Choroid plexus epithelial cell (primary cell): ENCODE measurements around the gene TPSAB1.
"Not testable (repeated sequence)": the region's sequence is repeated elsewhere in the genome, so short reads cannot be mapped to it uniquely, and the experiment has no call there.

Source experiments
- DNase-seq: peaks from one replicate; pipeline ENCODE4 v3.0.0-alpha.2; 2010; ENCODE audit warnings: low read depth
- H3K4me3 ChIP-seq: 2 replicates; pipeline ENCODE4 v1.5.1; 2011; ENCODE audit warnings: low read depth, mild to moderate bottlenecking, control low read depth, low read length, moderate library complexity
- CTCF ChIP-seq: conservative IDR thresholded peaks from 2 replicates; pipeline ENCODE4 v1.5.1; 2011; ENCODE audit warnings: low read depth, mild to moderate bottlenecking, control low read depth, inconsistent platforms, low read length, moderate library complexity

The TPSAB1 gene

GRCh38 chr16:1229476-1229875, 11.0 kb upstream of the TPSAB1 start:
- not testable (repeated sequence) for DNase-seq, H3K4me3 ChIP-seq

GRCh38 chr16:1230084-1230470, 10.4 kb upstream of the TPSAB1 start, which contains the start of gene TPSB2:
Gene TPSB2 (minus strand): TSS chr16:1230184. CDS start chr16:1229951, 233 bp downstream.
- not testable (repeated sequence) for H3K4me3 ChIP-seq, DNase-seq

- H3K4me3 ChIP-seq, DNase-seq: not testable (repeated sequence)
Observed at GRCh38 chr16:1230471-1231212, 9.9 kb upstream of the TPSAB1 start.

- H3K4me3 ChIP-seq, DNase-seq: not testable (repeated sequence)
Observed at GRCh38 chr16:1231301-1231700, 9.2 kb upstream of the TPSAB1 start.

GRCh38 chr16:1232049-1232748, 8.3 kb upstream of the TPSAB1 start:
- H3K4me3 ChIP-seq, DNase-seq: not testable (repeated sequence)

- not testable (repeated sequence) for DNase-seq, H3K4me3 ChIP-seq
Observed at GRCh38 chr16:1236659-1237058, 3.8 kb upstream of the TPSAB1 start.

GRCh38 chr16:1237990-1238389, 2.5 kb upstream of the TPSAB1 start:
- no peak overlapping the region for H3K4me3 ChIP-seq
- no peak for DNase-seq
- no peak for TF ChIP-seq CTCF

- DNase-seq, H3K4me3 ChIP-seq: not testable (repeated sequence)
Observed at GRCh38 chr16:1238909-1239308, 1.6 kb upstream of the TPSAB1 start.

GRCh38 chr16:1239575-1239974, 930 bp upstream of the TPSAB1 start:
- not testable (repeated sequence) for DNase-seq, H3K4me3 ChIP-seq

- DNase-seq, H3K4me3 ChIP-seq: not testable (repeated sequence)
Observed at GRCh38 chr16:1241081-1241480, 576 bp downstream of the TPSAB1 start.

GRCh38 chr16:1243363-1243762, 2.9 kb downstream of the TPSAB1 start:
- H3K4me3 ChIP-seq, DNase-seq: not testable (repeated sequence)

GRCh38 chr16:1243907-1244850, 3.7 kb downstream of the TPSAB1 start:
- not testable (repeated sequence) for DNase-seq, H3K4me3 ChIP-seq

- TF ChIP-seq CTCF, result no peak
- no peak overlapping the region for H3K4me3 ChIP-seq
- no peak for DNase-seq
Observed at GRCh38 chr16:1244881-1245280, 4.4 kb downstream of the TPSAB1 start.
